ENCODE measurements around the gene RABGAP1. TPM values are rescaled to one million over a fixed set of nuclear protein-coding genes. Genes with fewer than 3 reads are reported as not detected.

RABGAP1 gene
- total RNA-seq, 4 donors from 2014 or later = 66.1 to 83.1 (median 73.4) TPM

DNA sequence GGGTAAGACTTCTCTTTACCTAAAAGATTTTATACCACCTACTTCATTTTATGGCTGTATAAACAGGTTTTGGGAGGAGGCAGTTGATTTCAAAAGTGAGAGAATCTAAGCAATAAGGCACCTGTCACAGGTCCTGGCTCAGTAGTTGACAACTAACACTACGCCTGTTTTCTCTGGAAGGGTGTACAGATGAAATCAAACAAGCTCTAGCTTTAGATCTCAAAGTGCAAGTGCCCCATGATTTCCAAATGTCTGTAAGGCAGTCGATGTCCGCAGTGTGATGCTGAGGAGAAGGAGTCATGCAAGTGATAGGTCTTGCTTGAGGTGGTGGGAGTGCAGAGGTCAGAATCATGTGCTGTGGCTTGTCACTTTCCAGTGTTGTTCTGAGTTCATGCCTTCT, 158.7 kb downstream of the RABGAP1 start:
- Histone ChIP-seq H3K36me3 (peaks cover 8 to 90% (median 13%) of the 10 kb centered on the region in 3 donors), H3K27ac (no peak overlapping the region), H3K4me1 (no peaks in the 10 kb centered on the region), H3K4me3 (no peak overlapping the region), H3K27me3 (no peaks in the 10 kb centered on the region), H3K9me3 (no peaks in the 10 kb centered on the region)
- DNase-seq (ENCODE audit: low spot score in 2 of 2) = no peak
- 95 to 97% methylated on average over 3 of the region's 3 CpGs for WGBS, 2 donors
- no peak for TF ChIP-seq EP300 (IDR thresholded peaks at IDR 0.05)
- TF ChIP-seq, protein P1, sequence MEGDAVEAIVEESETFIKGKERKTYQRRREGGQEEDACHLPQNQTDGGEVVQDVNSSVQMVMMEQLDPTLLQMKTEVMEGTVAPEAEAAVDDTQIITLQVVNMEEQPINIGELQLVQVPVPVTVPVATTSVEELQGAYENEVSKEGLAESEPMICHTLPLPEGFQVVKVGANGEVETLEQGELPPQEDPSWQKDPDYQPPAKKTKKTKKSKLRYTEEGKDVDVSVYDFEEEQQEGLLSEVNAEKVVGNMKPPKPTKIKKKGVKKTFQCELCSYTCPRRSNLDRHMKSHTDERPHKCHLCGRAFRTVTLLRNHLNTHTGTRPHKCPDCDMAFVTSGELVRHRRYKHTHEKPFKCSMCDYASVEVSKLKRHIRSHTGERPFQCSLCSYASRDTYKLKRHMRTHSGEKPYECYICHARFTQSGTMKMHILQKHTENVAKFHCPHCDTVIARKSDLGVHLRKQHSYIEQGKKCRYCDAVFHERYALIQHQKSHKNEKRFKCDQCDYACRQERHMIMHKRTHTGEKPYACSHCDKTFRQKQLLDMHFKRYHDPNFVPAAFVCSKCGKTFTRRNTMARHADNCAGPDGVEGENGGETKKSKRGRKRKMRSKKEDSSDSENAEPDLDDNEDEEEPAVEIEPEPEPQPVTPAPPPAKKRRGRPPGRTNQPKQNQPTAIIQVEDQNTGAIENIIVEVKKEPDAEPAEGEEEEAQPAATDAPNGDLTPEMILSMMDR (IDR thresholded peaks at IDR 0.05) = no peak
- no peak for TF ChIP-seq POLR2A (IDR thresholded peaks at IDR 0.05)

GRCh38 chr9:123102375-123103113, 161.7 kb downstream of the RABGAP1 start:
- Histone ChIP-seq H3K4me1 (no peaks in the 10 kb centered on the region), H3K27ac (no peak overlapping the region), H3K36me3 (peaks cover 8 to 92% (median 13%) of the 10 kb centered on the region in 3 donors), H3K4me3 (no peak overlapping the region), H3K9me3 (no peaks in the 10 kb centered on the region), H3K27me3 (no peaks in the 10 kb centered on the region)
- no peak for DNase-seq (ENCODE audit: low spot score in 2 of 2)
- 76 to 78% methylated on average over 3 of the region's 3 CpGs for WGBS, 2 donors
- TF ChIP-seq, protein P1 (IDR thresholded peaks at IDR 0.05) = no peak
- TF ChIP-seq POLR2A (IDR thresholded peaks at IDR 0.05) (no peak), EP300 (IDR thresholded peaks at IDR 0.05) (no peak)

GRCh38 chr9:123104807-123105206, 164.0 kb downstream of the RABGAP1 start:
- Histone ChIP-seq H3K27me3 (no peaks in the 10 kb centered on the region), H3K9me3 (no peaks in the 10 kb centered on the region), H3K27ac (no peak overlapping the region), H3K4me1 (no peaks in the 10 kb centered on the region), H3K4me3 (no peak overlapping the region), H3K36me3 (peaks cover 0 to 91% (median 13%) of the 10 kb centered on the region in 3 donors)
- 71 to 78% methylated on average over 7 of the region's 7 CpGs for WGBS, 2 donors
- no peak for DNase-seq (ENCODE audit: low spot score in 2 of 2)
- TF ChIP-seq POLR2A (IDR thresholded peaks at IDR 0.05) (no peak), EP300 (IDR thresholded peaks at IDR 0.05) (no peak)
- TF ChIP-seq, protein P1 (IDR thresholded peaks at IDR 0.05) = no peak

- H3K4me1 ChIP-seq = no peaks in the 10 kb centered on the region
These were observed 164.7 kb downstream of the RABGAP1 start for GRCh38 chr9:123105490-123105889.

More at GRCh38 chr9:123105490-123105889, 164.7 kb downstream of the RABGAP1 start:
- Histone ChIP-seq H3K9me3 (no peaks in the 10 kb centered on the region), H3K27me3 (no peaks in the 10 kb centered on the region), H3K36me3 (peaks cover 0 to 89% (median 13%) of the 10 kb centered on the region in 3 donors), H3K27ac (no peak overlapping the region), H3K4me3 (no peak overlapping the region)
- TF ChIP-seq, protein P1 (IDR thresholded peaks at IDR 0.05) = no peak
- no peak for TF ChIP-seq EP300 (IDR thresholded peaks at IDR 0.05)
- TF ChIP-seq POLR2A (IDR thresholded peaks at IDR 0.05) = no peak
- DNase-seq (ENCODE audit: low spot score in 2 of 2) = no peak
- WGBS, 2 donors = 88 to 89% methylated on average over 5 of the region's 5 CpGs

Data from tibial nerve (tissue), 4 donors.